Heart left ventricle (tissue), 13 donors: ENCODE results near the gene ZNF75A.

Experiments
- CTCF ChIP-seq, 12 donors: fragments of 200-600 bp; sonication (generic) in 4 of 12; IDR thresholded peaks; one replicate each; pipeline versions ENCODE4 v1.5.0 to v1.8.0; 2018 to 2022; ENCODE audit warnings: antibody characterized with exemption in 12 of 12, mild to moderate bottlenecking in 5 of 12
- POLR2A ChIP-seq, 2 donors: fragments of 450-650 bp; IDR thresholded peaks; one replicate each; pipeline ENCODE4 v1.6.1; 2017; ENCODE audit warnings: antibody characterized with exemption in 2 of 2, mild to moderate bottlenecking in 2 of 2, moderate library complexity in 2 of 2
- donor health status: ischemic (EF 13 %, LVEDD 7.1; RV severe dilation, severe dysfunction).
- donor health status: DM: no; HTN: yes; CAD: no.
- donor health status: DM: no; HTN: no; CAD: no.
- donor health status: ischemic (EF 25% LVEDD 6.9; RV normal size, moderate dysfunction).
- donor health status: ischemic (EF 25% LVEDD 5.7; RV mildly dilated, moderate dysfunction).
- donor health status: ischemic (EF 35%, LVEDD 5.7; RV mildly dilated, moderate dysfunction).
- donor health status: nonischemic (EF 11% LVEDD 7.7; RV severe dilation, severe dysfunction).
- donor health status: DM: yes; HTN: yes; CAD: no.
- donor health status: PGD.
- donor health status: ischemic (EF 29% LVEDD 5.4; RV normal size, mild dysfunction).
- donor health status: nonischemic (EF 23%, LVEDD 6.1; RV moderate dilation, normal function).

GRCh38 chr16:3266873-3267537 lies 38.3 kb upstream of the ZNF75A start:
- TF ChIP-seq CTCF (IDR thresholded peaks at IDR 0.05) (peak; percentile 27 to 62 (median 45)), POLR2A (IDR thresholded peaks at IDR 0.05) (no peak)
